HG03097 (cell line): ENCODE results near the gene SPATA20.

Experiments
- ATAC-seq: cut with Tn5 transposase; IDR thresholded peaks from one replicate; pipeline ENCODE4 v1.9.1; 2021; ENCODE audit not compliant: unreplicated experiment, low FRiP score

Gene SPATA20

DNA sequence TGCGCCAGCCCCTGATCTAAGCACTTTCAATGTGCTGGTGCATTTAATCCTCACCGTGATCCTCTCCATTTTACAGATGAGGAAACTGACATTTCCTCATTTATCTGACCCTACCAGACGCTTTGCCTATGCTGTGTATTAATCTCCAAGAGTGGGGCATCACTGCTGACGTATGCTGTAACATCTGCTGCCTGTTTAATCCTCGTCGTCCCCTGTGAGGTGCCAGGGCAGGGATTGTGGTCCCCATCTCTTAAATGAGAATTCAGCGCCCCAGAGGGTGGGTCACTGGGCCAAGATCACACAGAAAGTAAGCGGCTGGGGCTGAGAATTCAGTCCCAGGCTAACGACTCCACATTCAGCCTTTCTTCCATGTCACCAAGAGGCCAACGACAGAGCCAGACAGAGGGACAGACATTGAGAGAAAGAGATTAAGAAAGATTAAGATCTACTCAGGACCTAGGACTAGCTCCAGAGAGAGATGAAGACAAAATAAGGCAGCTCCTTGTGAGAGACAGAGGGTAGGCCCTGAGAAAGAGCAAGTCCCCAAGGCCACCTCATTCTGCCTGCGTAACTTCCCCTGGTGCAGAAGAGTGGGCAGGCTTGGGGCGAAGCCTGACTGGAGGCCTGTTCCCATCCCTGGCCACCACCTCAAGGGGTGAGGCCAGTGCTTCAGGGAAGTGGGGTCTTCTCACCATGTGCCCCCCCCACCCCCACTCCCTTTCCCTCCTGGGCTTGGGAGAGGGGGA is 27.1 kb downstream of the SPATA20 start:
- ATAC-seq = no peak

DNA sequence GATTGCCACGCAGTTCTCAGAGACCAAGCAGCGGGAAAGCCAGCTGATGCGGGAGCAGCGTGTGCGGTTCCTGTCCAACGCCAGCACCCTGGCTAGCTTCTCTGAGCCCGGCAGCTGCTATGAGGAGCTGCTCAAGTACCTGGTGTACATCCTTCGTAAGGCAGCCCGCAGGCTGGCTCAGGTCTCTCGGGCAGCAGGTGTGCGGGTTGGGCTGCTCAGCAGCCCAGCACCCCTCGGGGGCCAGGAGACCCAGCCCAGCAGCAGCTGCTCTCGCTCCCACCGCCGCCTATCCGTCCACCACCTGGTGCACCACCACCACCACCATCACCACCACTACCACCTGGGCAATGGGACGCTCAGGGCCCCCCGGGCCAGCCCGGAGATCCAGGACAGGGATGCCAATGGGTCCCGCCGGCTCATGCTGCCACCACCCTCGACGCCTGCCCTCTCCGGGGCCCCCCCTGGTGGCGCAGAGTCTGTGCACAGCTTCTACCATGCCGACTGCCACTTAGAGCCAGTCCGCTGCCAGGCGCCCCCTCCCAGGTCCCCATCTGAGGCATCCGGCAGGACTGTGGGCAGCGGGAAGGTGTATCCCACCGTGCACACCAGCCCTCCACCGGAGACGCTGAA is 28.7 kb downstream of the SPATA20 start:
- ATAC-seq = no peak

DNA sequence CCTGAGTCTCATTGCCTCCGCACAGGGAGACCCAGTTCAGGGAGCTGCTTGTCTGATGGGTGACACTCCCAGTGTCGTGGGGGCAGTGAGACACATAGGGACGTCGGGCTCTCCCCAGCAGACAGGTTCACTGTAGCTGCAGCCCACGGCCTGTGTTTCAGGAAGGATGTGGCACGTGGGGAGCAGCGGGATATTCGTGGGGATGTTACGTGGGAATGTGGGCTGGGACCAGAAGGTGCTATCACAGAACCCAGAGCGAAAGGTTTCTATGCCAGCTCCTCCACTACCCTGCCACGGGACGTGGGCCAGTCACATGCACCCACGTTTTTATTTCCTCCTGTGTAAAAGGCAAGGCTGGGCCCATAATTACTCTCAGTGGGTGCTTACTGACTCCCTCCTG is 29.9 kb downstream of the SPATA20 start:
- no peak for ATAC-seq

DNA sequence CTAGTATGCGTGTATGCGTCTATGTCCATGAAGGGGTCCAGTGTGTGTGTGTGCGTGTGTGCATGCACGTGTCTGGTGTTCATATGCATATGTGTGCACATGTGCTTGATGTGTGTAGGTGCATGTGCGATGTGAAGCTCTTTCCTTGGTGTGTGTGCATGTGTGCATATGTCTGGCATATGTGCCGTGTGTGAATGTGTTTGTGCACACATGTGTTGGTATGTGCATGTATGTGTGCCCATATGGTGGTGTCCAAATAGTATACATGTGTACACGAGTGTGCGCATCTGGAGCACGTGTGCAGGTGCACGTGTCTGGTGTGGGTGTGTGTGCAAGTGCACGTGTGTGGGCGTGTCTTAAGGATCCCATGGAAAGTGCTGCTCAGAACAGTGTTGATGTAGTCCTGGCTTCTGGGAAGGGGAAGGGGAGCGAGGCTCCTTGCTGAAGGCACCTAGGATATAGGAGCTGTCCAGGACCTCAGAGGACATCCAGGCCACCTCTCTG is 30.5 kb downstream of the SPATA20 start:
- ATAC-seq = no peak

DNA sequence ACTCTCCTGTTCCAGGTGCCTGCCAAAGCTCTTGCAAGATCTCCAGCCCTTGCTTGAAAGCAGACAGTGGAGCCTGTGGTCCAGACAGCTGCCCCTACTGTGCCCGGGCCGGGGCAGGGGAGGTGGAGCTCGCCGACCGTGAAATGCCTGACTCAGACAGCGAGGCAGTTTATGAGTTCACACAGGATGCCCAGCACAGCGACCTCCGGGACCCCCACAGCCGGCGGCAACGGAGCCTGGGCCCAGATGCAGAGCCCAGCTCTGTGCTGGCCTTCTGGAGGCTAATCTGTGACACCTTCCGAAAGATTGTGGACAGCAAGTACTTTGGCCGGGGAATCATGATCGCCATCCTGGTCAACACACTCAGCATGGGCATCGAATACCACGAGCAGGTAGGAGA is 31.2 kb downstream of the SPATA20 start:
- ATAC-seq = no peak

DNA sequence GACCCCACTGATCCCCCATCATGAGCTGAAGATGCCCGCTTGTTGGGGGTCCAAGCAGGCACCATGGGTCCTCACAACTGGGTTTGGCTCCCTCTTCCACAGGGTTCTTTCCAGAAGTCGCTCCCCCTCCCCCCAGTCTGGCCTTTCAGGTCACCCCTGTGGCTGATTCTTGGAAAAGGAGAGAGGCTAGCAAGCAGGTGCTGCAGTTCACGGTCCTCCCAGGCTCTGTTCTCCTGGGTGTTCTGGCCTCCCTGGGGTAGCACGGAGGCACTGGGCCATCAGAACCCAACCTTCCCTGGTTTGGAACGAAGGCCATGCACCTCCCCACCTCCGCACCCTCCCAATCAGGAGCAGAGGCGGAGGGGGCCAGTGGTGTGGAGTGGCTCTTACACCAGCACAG is 32.4 kb downstream of the SPATA20 start:
- no peak for ATAC-seq

DNA sequence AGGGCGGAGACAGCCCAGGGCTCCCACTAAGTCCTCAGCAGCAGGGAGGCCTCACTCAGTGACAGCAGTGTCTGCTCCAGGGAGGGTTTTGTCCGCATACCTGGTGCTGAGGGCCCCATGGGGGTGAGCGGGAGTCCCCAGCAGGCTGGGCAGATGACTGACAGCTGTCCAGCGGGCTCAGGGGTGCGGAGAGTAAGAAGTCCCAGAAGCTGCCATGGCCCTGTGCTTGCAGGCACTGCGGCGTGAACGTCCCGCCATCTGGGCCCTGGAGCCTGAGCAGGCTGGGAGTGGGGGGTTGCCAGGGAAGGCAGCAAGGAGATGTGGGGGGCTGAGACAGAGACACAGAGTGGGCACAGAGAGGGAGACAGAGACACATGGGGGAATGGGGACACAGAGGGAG is 33.7 kb downstream of the SPATA20 start:
- no peak for ATAC-seq

DNA sequence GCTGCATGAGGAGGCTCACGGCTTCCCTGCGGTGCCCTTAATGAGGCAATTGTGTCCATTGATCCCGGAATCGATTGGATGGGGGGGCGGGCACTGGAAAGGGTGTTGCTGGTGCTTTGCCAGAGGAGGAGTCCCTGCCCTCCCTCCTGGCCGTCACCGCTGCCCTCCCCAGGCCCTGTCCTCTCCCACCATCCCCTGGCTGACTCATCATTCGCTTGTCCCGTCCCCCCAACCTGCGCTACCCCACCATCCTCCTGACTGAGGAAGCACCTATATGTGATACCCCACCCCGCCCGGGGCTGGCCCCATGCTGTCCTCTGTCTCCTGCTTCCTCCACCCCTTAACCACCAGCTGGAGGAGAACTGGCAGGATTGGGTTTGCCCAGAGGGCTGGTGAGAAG is 34.3 kb downstream of the SPATA20 start:
- no peak for ATAC-seq

DNA sequence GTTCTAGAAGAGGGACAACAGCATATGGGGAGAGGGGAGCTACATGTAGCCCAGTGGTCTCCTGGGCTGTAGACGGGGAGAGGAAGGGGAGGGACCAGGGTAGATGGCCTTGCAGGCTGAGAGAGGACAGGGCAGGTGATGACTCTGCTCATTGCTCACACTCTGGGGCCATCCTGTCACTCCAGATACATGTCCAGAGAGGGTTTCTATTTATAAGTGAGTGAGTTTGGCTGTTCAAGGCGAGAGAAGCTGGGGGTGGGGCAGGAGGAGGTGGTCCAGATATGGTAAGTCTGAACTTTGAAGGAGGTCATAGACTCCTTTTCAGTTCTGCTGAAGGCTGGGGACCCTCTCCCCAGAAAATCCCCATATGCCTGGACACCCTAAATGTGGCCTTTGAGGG is 35.8 kb downstream of the SPATA20 start:
- ATAC-seq = no peak

DNA sequence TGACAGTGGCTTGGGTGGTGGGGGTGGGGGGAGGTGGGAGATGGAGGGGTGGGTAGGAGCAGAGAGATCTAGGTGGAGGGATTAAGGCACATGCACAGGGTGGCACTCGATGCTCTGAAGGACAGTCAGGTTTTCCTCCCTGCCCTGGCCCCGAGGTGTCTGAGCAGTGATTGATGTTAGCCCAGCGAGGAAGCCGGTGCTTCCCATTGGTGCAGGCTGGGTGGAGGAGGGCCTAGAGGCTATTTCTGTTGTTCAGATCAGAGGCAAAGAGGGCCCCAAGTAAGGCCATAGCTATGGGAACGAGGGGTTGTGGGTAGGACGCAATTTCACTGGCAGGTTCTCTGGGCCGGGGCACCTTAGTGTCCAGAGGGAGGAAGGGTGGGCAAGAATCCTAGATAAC is 36.7 kb downstream of the SPATA20 start:
- no peak for ATAC-seq

DNA sequence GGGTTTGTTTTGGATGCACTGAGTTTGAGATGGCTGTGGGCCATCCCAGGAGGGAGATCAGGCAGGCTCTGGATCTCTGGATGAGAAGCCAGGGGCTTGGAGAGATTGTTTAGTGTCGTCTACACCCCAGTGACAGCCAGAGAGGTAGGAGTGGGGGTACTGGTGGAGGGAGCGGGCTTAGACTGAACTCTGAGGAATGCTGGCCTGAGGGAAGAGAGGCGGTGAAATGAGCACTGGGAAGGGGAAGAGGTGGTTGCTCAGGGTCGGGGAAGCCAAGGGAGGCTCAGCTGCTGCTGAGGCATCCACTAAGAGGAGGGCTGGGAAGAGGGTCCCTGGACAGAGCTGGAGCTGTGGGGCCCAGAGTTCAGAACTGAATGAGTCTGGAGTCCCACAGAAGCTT is 37.1 kb downstream of the SPATA20 start:
- no peak for ATAC-seq

DNA sequence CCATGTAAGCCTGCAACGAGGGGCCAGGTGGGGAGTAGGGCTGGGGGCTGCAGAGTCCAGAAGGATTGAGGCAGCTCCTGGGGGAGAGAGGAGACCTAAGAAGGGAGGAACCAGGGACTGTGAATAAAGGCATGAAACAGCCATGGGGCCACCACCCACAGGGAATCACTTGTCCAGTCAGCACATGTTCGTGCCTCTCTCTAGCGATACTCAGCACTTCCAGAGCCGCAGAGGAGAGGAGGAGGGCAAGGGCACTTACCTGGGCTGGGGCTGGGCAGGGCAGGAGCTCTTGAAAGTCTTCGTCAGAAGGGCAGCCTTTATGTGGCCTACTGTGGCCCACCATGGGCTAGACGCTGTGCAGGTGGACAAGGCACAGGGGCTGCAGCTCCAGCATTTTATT is 37.8 kb downstream of the SPATA20 start:
- ATAC-seq = no peak

DNA sequence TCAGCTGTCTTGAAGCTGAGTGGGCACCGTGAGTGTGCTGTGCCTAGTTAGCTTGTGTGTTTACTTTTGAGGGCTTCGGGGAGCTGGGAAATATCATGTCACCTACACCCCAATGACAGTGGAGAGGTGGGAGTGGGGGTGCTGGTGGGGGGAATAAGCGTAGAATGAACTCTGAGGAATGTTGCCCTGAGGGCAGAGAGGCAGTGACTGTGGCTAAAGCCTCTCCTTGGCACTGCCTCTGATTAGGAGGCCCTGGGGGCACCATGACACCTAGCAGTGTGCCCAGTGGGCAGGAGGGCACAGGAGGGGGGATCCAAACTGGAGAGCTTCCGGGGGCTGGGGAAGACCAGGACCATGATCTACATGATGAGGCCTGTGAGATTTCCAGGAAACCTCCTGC is 38.4 kb downstream of the SPATA20 start:
- no peak for ATAC-seq

DNA sequence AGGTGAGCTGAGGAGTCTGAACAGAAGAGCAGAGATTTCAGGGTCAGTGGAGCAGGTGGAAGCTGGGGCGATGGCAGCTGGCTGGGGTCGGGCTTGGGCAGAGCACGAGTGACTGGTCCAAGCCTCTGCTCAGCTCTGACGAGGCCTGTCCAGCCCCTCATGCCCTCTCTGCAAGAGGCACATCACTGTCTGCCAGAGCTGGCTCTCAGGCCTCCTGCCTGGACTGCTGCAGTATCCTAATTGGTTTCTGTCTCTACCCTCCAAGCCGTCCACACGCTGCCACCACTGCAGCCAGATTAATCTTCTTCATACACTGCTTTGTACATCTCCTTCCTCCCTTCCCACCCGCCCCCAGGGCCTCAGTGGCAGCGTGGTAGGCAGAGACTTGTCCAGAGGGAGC is 38.9 kb downstream of the SPATA20 start:
- no peak for ATAC-seq

DNA sequence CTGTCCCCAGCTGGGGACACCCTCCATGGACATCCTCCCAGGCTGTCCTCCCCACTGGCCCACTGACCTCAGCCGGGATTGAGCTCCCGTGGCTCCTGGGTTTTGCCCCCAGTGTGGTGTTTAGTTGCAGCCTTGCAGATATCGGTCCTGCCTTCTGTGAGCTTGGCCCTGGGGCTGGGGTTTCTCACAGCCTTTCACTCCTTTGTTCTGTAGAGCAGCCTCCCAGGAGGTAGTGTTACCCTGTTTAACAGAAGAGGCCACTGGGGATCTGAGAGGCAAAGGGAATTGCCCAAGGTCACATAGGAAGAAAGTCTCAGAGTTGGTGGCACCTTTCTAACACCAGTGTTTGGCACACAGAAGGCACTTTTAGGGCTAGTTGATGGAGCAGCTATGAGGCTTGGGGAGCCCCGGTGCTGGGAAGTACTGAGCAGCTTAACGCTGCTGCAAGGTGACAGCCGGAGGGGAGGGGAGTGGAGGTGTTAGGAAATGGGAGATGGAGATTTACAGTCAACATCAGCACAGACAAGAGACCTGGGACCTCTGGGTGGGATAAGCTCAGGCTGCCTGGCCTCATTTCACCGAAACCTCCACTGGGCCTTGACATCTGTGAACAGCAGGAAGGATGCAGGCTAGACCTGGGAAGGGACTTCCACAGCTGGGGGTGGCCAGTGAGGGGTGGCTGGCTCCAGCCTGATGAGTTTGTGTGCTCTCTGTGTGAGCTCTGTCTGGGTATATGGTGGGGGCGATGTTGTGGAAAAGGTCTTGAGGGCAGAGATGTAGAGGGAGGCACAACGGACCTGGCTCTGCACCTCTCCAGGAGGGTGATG is 39.7 kb downstream of the SPATA20 start:
- no peak for ATAC-seq

DNA sequence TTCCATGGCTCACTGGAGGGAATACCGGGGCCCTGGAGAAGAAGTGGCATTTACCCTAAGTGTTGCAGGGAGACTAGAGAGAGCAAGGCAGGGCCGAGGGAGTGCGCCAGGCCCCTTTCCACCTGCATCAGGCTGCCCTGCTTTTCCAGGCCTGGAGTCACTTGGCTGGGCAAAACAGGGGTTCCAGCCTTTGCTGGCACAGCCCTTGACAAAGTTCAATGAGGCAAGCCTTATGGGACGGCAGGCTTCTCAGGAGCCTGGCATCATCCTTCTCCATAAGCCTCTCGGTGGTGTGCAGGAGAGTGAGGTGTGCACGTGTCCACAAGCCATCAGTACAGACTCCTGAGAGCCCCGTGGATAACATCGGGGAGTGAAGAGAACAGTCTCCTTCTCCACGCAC is 40.6 kb downstream of the SPATA20 start:
- ATAC-seq = no peak

DNA sequence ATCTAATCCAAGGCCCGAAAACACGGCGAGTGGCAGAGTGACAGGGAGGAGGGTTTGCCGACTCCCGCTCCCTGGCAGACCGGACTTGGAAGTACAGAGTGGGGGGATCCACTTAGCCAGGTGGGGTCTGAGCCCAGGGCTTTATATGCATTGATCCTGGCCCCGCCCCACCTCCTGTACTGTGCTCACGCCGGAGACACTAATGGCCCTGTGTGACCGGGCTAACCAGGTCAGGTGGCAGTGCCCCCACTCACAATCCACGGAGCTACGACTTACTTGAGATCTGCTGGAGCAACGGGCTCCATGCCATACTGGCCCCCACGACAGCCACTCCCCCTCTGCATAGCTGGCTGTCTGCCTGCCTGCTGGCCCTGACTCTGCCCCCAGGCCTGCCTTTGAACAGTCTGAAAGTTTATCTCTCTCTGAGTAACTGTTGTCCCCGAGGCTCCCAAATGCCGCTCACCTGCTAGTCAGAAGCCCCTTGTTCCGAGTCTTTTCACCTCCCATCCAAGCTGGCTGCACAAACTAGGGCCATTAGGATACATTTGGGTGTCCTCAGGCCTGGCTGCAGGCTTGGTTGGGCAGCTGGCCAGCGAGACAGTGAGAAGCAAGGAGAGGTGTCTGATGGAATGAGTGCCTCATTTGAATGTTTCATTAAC is 41.5 kb downstream of the SPATA20 start:
- ATAC-seq = no peak

DNA sequence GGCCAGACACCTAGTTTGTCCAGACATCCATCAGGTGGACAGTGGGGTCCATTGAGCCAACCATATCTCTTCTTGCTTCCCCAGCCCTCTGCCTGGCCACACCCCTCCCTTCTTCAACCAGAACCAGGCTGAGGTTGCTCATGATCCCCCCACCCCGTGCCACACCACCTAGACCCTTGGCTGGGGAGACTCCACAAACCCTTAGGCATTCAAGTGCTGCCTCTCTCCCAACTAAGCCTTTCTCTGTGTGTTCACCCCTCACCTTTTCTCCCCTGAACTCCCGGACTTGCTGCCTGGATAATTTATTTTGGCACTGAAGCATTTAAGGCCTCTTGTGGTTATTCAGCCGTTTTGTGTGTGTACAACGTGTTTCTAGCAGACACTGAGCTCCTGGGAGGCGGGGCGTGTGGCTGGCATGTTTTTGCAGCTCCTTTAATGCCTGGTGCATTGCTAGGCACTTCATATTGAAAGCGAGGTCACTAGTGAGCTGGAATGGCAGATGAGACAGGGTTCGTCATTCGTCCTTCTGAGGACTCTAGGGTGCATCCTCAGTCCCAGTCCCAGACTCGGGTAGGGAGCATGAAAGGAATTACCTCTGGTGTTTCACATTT is 42.2 kb downstream of the SPATA20 start:
- no peak for ATAC-seq

DNA sequence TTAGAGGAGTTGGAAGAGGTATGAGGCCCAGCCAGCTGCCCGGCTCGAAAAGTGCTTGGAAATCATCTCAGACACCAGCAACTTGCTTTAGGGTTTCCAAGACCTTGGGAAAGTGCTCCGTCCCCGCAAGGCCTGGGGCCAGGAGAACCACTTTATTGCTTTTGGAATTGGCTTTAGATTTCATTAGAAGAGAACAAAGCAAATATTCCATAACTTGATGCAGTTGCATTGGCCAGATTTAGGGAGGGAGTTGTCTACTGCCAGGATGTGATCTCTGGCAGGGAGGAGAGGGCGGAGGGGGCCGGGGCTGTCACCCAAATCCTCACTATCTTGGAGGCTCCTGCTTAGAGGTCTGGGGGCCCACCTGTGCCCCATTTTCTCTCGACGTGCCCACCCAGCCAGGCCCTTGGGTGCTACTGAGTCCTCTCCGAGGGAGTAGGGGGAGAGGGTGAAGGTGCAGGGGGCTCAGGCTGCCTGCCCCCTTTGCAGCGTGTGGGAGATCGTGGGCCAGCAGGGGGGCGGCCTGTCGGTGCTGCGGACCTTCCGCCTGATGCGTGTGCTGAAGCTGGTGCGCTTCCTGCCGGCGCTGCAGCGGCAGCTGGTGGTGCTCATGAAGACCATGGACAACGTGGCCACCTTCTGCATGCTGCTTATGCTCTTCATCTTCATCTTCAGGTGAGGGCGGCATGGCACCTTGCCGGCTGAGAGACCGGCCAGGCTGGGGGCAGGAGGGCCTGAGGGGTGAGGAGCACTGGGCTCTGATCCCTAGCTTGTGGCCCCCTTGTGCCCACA is 44.2 kb downstream of the SPATA20 start:
- no peak for ATAC-seq

DNA sequence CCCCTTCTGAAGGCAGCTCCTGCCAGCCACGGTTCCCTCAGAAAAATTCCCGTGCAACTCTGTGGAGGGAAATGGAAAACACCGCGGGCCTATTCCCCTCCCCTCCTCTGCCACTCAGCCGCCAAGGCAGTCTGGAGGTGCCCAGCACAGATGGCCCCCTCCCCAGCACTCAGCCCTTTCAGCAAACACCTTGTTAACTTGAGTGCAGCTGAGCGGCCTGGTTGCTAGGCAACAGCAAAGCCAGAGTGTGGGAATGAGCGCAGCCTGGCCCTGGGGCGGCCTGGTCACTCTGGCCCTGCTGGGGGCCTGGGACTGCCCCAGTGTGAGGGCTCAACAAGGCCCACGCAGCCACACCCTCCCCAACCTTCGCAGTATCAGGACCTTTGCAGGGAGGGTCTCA is 46.3 kb downstream of the SPATA20 start:
- no peak for ATAC-seq
